Vagina (tissue), 2 donors: ENCODE results near the gene PCSK9.

Source experiments
- CTCF ChIP-seq, 3 experiments: fragments of 450-650 bp in 2 of 3; fragments of 200-600 bp in 1 of 3; sonication (generic) in 1 of 3; IDR thresholded peaks; one replicate each; pipeline ENCODE4 v1.5.1; 2017 to 2019; ENCODE audit warnings: antibody characterized with exemption in 3 of 3, mild to moderate bottlenecking in 2 of 3, moderate library complexity in 2 of 3
- POLR2A ChIP-seq, 2 donors: fragments of 450-650 bp; IDR thresholded peaks; one replicate each; pipeline ENCODE4 v1.6.1; 2017; ENCODE audit warnings: antibody characterized with exemption in 2 of 2, mild to moderate bottlenecking in 2 of 2, moderate library complexity in 2 of 2
- POLR2AphosphoS5 ChIP-seq, 2 donors: sonication (generic); formaldehyde crosslinking; IDR thresholded peaks; one replicate each; pipeline ENCODE4 v1.9.0; 2017; ENCODE audit warnings: antibody characterized with exemption in 2 of 2, mild to moderate bottlenecking in 2 of 2, low read depth in 1 of 2; ENCODE audit not compliant: insufficient read depth in 1 of 2

DNA sequence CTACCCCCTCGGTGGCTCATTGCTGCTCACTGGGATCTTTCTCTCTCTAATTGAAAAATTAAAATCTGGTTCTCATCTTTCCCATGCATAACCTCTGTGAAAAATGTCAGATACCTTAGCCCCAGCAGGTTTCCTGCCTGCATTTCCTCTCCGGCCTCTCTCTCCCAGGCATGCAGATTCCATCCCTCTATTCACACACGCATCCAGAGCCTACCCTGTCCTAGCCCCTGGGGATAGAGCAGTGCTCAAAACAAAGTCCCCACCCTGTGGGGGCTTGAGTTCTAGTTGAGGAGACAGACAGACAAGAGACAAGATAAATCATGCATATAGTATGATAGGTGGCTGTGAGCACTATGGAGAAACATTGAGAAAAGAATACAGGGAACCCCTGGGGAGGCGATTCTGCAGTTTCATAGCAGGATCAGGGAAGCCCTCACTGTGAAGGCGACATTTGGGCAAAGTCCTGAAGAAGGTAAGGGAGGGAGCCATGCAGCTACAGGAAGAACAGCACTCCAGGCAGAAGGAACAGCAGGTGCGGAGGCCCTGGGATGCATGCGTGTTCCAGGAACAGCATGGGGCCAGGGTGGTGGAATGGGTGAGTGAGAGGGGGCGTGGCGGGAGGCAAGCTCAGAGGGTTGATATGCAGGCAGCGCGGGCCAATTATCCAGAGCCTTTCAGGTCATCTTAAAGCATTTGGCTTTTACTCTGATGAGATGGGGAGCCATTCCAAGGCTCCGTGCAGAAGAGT lies 44.2 kb upstream of the PCSK9 start:
- no peak for TF ChIP-seq CTCF (IDR thresholded peaks at IDR 0.05)
- no peak for TF ChIP-seq POLR2AphosphoS5 (IDR thresholded peaks at IDR 0.05; ENCODE audit: insufficient read depth in 1 of 2, low read depth in 1 of 2)
- TF ChIP-seq POLR2A (IDR thresholded peaks at IDR 0.05), result no peak
